Activated T-cell treated with anti-CD3 and anti-CD28 coated beads, Interleukin-2, amount 50 U/mL, for 24 hours (primary cell): Measurements from ENCODE around the gene NEXMIF.
"Not testable (repeated sequence)": the region's sequence is repeated elsewhere in the genome, so short reads cannot be mapped to it uniquely, and the experiment has no call there.

ENCODE experiments used
- DNase-seq: peaks from one replicate; pipeline ENCODE4 v3.0.0-alpha.2; 2020
- H3K27ac Mint-ChIP-seq: 2 replicates; pipeline ENCODE4 v1.8.0; 2020; ENCODE audit warnings: mild to moderate bottlenecking, mixed read lengths
- H3K27me3 Mint-ChIP-seq: 2 replicates; pipeline ENCODE4 v1.8.0; 2020; ENCODE audit warnings: mixed read lengths
- H3K36me3 Mint-ChIP-seq: 2 replicates; pipeline ENCODE4 v1.8.0; 2020; ENCODE audit warnings: low read depth, mixed read lengths
- H3K4me1 Mint-ChIP-seq: 2 replicates; pipeline ENCODE4 v1.8.0; 2020; ENCODE audit warnings: low read depth, mixed read lengths
- H3K4me3 Mint-ChIP-seq: 2 replicates; pipeline ENCODE4 v1.8.0; 2020; ENCODE audit warnings: mild to moderate bottlenecking, moderate library complexity, mixed read lengths
- H3K9me3 Mint-ChIP-seq: 2 replicates; pipeline ENCODE4 v1.8.0; 2020; ENCODE audit warnings: mixed read lengths

Gene NEXMIF

GRCh38 chrX:74925225-74926088 lies at the start of gene NEXMIF:
TSS of gene NEXMIF (minus strand) at chrX:74925452.
- no peak for DNase-seq
- H3K27me3 Mint-ChIP-seq = peaks cover 72% of the 10 kb centered on the region
- H3K9me3 Mint-ChIP-seq = no peaks in the 10 kb centered on the region
- no peaks in the 10 kb centered on the region for H3K36me3 Mint-ChIP-seq
- H3K4me1 Mint-ChIP-seq = peaks cover 9% of the 10 kb centered on the region
- H3K27ac Mint-ChIP-seq = peak within 1 kb of the TSS; percentile 81
- H3K4me3 Mint-ChIP-seq = peak within 1 kb of the TSS; percentile 77

- not testable (repeated sequence) for H3K4me3 Mint-ChIP-seq, H3K27ac Mint-ChIP-seq, DNase-seq, H3K36me3 Mint-ChIP-seq, H3K4me1 Mint-ChIP-seq, H3K9me3 Mint-ChIP-seq
- H3K27me3 Mint-ChIP-seq = peaks cover 19% of the 10 kb centered on the region
Measured at GRCh38 chrX:74961962-74962361, 36.7 kb upstream of the NEXMIF start.

GRCh38 chrX:74949717-74950116 lies 24.5 kb upstream of the NEXMIF start:
- no peaks in the 10 kb centered on the region for H3K9me3 Mint-ChIP-seq
- no peaks in the 10 kb centered on the region for H3K4me1 Mint-ChIP-seq
- H3K36me3 Mint-ChIP-seq = no peaks in the 10 kb centered on the region
- H3K4me3 Mint-ChIP-seq = no peak overlapping the region
- H3K27ac Mint-ChIP-seq = no peak overlapping the region
- no peak for DNase-seq
- peaks cover 40% of the 10 kb centered on the region for H3K27me3 Mint-ChIP-seq

GRCh38 chrX:74940414-74940813 lies 15.2 kb upstream of the NEXMIF start:
- no peak overlapping the region for H3K27ac Mint-ChIP-seq
- H3K4me1 Mint-ChIP-seq = peaks cover 8% of the 10 kb centered on the region
- H3K4me3 Mint-ChIP-seq = no peak overlapping the region
- DNase-seq = no peak
- H3K9me3 Mint-ChIP-seq = no peaks in the 10 kb centered on the region
- H3K27me3 Mint-ChIP-seq = peaks cover 58% of the 10 kb centered on the region
- no peaks in the 10 kb centered on the region for H3K36me3 Mint-ChIP-seq

- Mint-ChIP-seq H3K4me3 (no peak overlapping the region), H3K4me1 (no peaks in the 10 kb centered on the region), H3K36me3 (no peaks in the 10 kb centered on the region), H3K27ac (no peak overlapping the region), H3K27me3 (peaks cover 68% of the 10 kb centered on the region), H3K9me3 (no peaks in the 10 kb centered on the region)
- DNase-seq = no peak
Measured at GRCh38 chrX:74931214-74931613, 6.0 kb upstream of the NEXMIF start.

GRCh38 chrX:74924449-74925224 lies 615 bp downstream of the NEXMIF start:
- Mint-ChIP-seq H3K27ac (peak overlapping the region; percentile 81), H3K36me3 (no peaks in the 10 kb centered on the region), H3K9me3 (no peaks in the 10 kb centered on the region), H3K27me3 (peaks cover 69% of the 10 kb centered on the region), H3K4me1 (peaks cover 9% of the 10 kb centered on the region), H3K4me3 (peak overlapping the region; percentile 77)
- peak; percentile 61 for DNase-seq

GRCh38 chrX:74923942-74924448 lies 1.3 kb downstream of the NEXMIF start:
- Mint-ChIP-seq H3K4me1 (peaks cover 9% of the 10 kb centered on the region), H3K4me3 (peak overlapping the region; percentile 77)

GRCh38 chrX:74922922-74923543 lies 2.2 kb downstream of the NEXMIF start:
- Mint-ChIP-seq H3K9me3 (no peaks in the 10 kb centered on the region), H3K4me1 (peaks cover 9% of the 10 kb centered on the region), H3K36me3 (no peaks in the 10 kb centered on the region), H3K27ac (no peak overlapping the region), H3K4me3 (peak overlapping the region; percentile 77), H3K27me3 (peaks cover 58% of the 10 kb centered on the region)
- no peak for DNase-seq

More at GRCh38 chrX:74923942-74924448, 1.3 kb downstream of the NEXMIF start:
- no peaks in the 10 kb centered on the region for H3K9me3 Mint-ChIP-seq
- H3K27me3 Mint-ChIP-seq = peaks cover 64% of the 10 kb centered on the region
- peak; percentile 37 for DNase-seq
- no peaks in the 10 kb centered on the region for H3K36me3 Mint-ChIP-seq
- peak overlapping the region; percentile 71 for H3K27ac Mint-ChIP-seq

GRCh38 chrX:74911494-74911893 lies 13.8 kb downstream of the NEXMIF start:
- DNase-seq = no peak
- Mint-ChIP-seq H3K4me3 (no peak overlapping the region), H3K36me3 (no peaks in the 10 kb centered on the region), H3K9me3 (no peaks in the 10 kb centered on the region), H3K27me3 (peaks cover 45% of the 10 kb centered on the region), H3K4me1 (no peaks in the 10 kb centered on the region), H3K27ac (no peak overlapping the region)

- Mint-ChIP-seq H3K36me3 (no peaks in the 10 kb centered on the region), H3K27ac (no peak overlapping the region), H3K4me1 (no peaks in the 10 kb centered on the region), H3K4me3 (no peak overlapping the region), H3K27me3 (peaks cover 34% of the 10 kb centered on the region), H3K9me3 (no peaks in the 10 kb centered on the region)
- DNase-seq = no peak
Measured at GRCh38 chrX:74906417-74906816, 18.8 kb downstream of the NEXMIF start.

- Mint-ChIP-seq H3K27ac (no peak overlapping the region), H3K36me3 (no peaks in the 10 kb centered on the region), H3K4me1 (no peaks in the 10 kb centered on the region), H3K9me3 (no peaks in the 10 kb centered on the region), H3K27me3 (peaks cover 31% of the 10 kb centered on the region), H3K4me3 (no peak overlapping the region)
- DNase-seq = no peak
Measured at GRCh38 chrX:74902806-74903205, 22.4 kb downstream of the NEXMIF start.

GRCh38 chrX:74892561-74892960 lies 32.7 kb downstream of the NEXMIF start:
- H3K9me3 Mint-ChIP-seq = no peaks in the 10 kb centered on the region
- no peak overlapping the region for H3K27ac Mint-ChIP-seq

GRCh38 chrX:74890676-74891430 lies 34.4 kb downstream of the NEXMIF start:
- H3K9me3 Mint-ChIP-seq = no peaks in the 10 kb centered on the region
- H3K27ac Mint-ChIP-seq = no peak overlapping the region
- H3K27me3 Mint-ChIP-seq = peaks cover 42% of the 10 kb centered on the region
- H3K4me3 Mint-ChIP-seq = no peak overlapping the region
- no peak for DNase-seq
- H3K36me3 Mint-ChIP-seq = no peaks in the 10 kb centered on the region
- peaks cover 3% of the 10 kb centered on the region for H3K4me1 Mint-ChIP-seq

More at GRCh38 chrX:74892561-74892960, 32.7 kb downstream of the NEXMIF start:
- Mint-ChIP-seq H3K36me3 (no peaks in the 10 kb centered on the region), H3K4me3 (no peak overlapping the region), H3K27me3 (peaks cover 46% of the 10 kb centered on the region), H3K4me1 (peaks cover 3% of the 10 kb centered on the region)
- no peak for DNase-seq

- not testable (repeated sequence) for H3K4me3 Mint-ChIP-seq
- peaks cover 42% of the 10 kb centered on the region for H3K27me3 Mint-ChIP-seq
Measured at GRCh38 chrX:74882383-74882782, 42.9 kb downstream of the NEXMIF start.

More at GRCh38 chrX:74882383-74882782, 42.9 kb downstream of the NEXMIF start:
- H3K9me3 Mint-ChIP-seq, H3K27ac Mint-ChIP-seq, H3K4me1 Mint-ChIP-seq, DNase-seq, H3K36me3 Mint-ChIP-seq: not testable (repeated sequence)
